Daoy (cell line): ENCODE measurements around the gene CA5B. TPM values are rescaled to one million over a fixed set of nuclear protein-coding genes. Genes with fewer than 3 reads are reported as not detected.
"Not testable (repeated sequence)": the region's sequence is repeated elsewhere in the genome, so short reads cannot be mapped to it uniquely, and the experiment has no call there.

Experiments used
- DNase-seq: peaks from one replicate; pipeline ENCODE4 v3.0.0-alpha.2; 2015; ENCODE audit warnings: low read depth
- total RNA-seq: library from RNA; depleted of rRNA; stranded (reverse); fragments of >200 nt; shearing (Covaris generic); gene quantifications from 2 replicates; pipeline ENCODE4 v1.2.3, GENCODE V29; 2014; rRNA removed

CA5B gene
- total RNA-seq, 1 experiment from 2014 or later, result 1.0 TPM

GRCh38 chrX:15814771-15815365 is 76.8 kb downstream of the CA5B start:
- no peak for DNase-seq

- no peak for DNase-seq
These were observed 77.8 kb downstream of the CA5B start for GRCh38 chrX:15815779-15816437.

GRCh38 chrX:15816438-15816809 is 78.4 kb downstream of the CA5B start:
- no peak for DNase-seq

- DNase-seq, result no peak
These were observed 78.8 kb downstream of the CA5B start for GRCh38 chrX:15816886-15817285.

- DNase-seq, result no peak
These were observed 82.3 kb downstream of the CA5B start for GRCh38 chrX:15820106-15821073.

GRCh38 chrX:15822922-15823321 is 84.9 kb downstream of the CA5B start:
- no peak for DNase-seq

GRCh38 chrX:15825936-15826335 is 87.9 kb downstream of the CA5B start:
- no peak for DNase-seq

- DNase-seq, result no peak
These were observed 91.1 kb downstream of the CA5B start for GRCh38 chrX:15829217-15829616.

- DNase-seq, result not testable (repeated sequence)
These were observed 93.3 kb downstream of the CA5B start for GRCh38 chrX:15831347-15831746.

GRCh38 chrX:15834053-15834452 is 96.0 kb downstream of the CA5B start:
- no peak for DNase-seq

GRCh38 chrX:15834827-15835595 is 96.9 kb downstream of the CA5B start:
- DNase-seq, result no peak

Other genes with a start within 250 kb of the CA5B start
- gene PIR, start 244.9 kb upstream of the CA5B start, total RNA-seq, result 42.0 and 44.9 TPM in 2 replicates
- 0.06 TPM in 1 of 2 replicates, not detected in the other for gene BMX, start 237.5 kb upstream of the CA5B start, total RNA-seq
- gene ACE2, start 137.3 kb upstream of the CA5B start, total RNA-seq, result 1.3 TPM in 1 of 2 replicates, not detected in the other
- 0.57 TPM in 1 of 2 replicates, not detected in the other for gene CLTRN, start 73.5 kb upstream of the CA5B start, total RNA-seq
- 3.1 and 6.0 TPM in 2 replicates for gene ZRSR2, start 52.2 kb downstream of the CA5B start, total RNA-seq
- 26.6 and 47.9 TPM in 2 replicates for gene AP1S2, start 116.5 kb downstream of the CA5B start, total RNA-seq